ENCODE results near the gene SNX21.

DNA sequence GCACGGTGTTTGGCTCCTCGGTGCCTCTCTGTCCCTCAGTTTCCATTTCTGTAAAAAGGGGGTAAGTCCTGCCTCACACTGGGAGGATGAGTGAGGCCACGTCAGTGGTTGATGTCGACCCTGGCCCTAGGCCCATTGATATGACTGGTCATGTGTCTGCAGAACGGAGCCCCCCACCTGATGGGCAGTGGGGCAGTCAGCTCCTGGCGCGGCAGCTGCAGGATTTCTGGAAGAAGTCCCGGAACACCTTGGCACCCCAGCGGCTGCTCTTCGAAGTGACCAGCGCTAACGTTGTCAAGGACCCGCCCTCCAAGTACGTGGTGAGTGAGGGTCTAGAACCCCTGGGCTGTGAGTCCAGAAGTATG lies 1.2 kb downstream of the SNX21 start:
- TF ChIP-seq TAF1 (conservative IDR thresholded peaks at IDR 0.05) (no peak), RAD21 (IDR thresholded peaks at IDR 0.05) (no peak), SP1 (IDR thresholded peaks at IDR 0.05) (no peak), YY1 (IDR thresholded peaks at IDR 0.05) (no peak)
- TF ChIP-seq, protein P1, sequence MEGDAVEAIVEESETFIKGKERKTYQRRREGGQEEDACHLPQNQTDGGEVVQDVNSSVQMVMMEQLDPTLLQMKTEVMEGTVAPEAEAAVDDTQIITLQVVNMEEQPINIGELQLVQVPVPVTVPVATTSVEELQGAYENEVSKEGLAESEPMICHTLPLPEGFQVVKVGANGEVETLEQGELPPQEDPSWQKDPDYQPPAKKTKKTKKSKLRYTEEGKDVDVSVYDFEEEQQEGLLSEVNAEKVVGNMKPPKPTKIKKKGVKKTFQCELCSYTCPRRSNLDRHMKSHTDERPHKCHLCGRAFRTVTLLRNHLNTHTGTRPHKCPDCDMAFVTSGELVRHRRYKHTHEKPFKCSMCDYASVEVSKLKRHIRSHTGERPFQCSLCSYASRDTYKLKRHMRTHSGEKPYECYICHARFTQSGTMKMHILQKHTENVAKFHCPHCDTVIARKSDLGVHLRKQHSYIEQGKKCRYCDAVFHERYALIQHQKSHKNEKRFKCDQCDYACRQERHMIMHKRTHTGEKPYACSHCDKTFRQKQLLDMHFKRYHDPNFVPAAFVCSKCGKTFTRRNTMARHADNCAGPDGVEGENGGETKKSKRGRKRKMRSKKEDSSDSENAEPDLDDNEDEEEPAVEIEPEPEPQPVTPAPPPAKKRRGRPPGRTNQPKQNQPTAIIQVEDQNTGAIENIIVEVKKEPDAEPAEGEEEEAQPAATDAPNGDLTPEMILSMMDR (IDR thresholded peaks at IDR 0.05; ENCODE audit: low read depth, low read length, missing input control), result no peak
- TF ChIP-seq, protein P2, sequence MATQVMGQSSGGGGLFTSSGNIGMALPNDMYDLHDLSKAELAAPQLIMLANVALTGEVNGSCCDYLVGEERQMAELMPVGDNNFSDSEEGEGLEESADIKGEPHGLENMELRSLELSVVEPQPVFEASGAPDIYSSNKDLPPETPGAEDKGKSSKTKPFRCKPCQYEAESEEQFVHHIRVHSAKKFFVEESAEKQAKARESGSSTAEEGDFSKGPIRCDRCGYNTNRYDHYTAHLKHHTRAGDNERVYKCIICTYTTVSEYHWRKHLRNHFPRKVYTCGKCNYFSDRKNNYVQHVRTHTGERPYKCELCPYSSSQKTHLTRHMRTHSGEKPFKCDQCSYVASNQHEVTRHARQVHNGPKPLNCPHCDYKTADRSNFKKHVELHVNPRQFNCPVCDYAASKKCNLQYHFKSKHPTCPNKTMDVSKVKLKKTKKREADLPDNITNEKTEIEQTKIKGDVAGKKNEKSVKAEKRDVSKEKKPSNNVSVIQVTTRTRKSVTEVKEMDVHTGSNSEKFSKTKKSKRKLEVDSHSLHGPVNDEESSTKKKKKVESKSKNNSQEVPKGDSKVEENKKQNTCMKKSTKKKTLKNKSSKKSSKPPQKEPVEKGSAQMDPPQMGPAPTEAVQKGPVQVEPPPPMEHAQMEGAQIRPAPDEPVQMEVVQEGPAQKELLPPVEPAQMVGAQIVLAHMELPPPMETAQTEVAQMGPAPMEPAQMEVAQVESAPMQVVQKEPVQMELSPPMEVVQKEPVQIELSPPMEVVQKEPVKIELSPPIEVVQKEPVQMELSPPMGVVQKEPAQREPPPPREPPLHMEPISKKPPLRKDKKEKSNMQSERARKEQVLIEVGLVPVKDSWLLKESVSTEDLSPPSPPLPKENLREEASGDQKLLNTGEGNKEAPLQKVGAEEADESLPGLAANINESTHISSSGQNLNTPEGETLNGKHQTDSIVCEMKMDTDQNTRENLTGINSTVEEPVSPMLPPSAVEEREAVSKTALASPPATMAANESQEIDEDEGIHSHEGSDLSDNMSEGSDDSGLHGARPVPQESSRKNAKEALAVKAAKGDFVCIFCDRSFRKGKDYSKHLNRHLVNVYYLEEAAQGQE (IDR thresholded peaks at IDR 0.05), result no peak
